Transverse colon (tissue), 4 donors: Measurements from ENCODE around the gene ERGIC1. TPM values are rescaled to one million over a fixed set of nuclear protein-coding genes. Genes with fewer than 3 reads are reported as not detected.

Source experiments
- DNase-seq: peaks from one replicate; pipeline ENCODE4 v3.0.0-alpha.2; 2019
- H3K27ac ChIP-seq, 4 donors: fragments of 200-600 bp; sonication (generic); 2 replicates each; pipeline ENCODE4 v1.5.1; 2016 to 2018; ENCODE audit warnings: inconsistent platforms in 4 of 4
- H3K27me3 ChIP-seq: fragments of 200-600 bp; sonication (generic); 2 replicates; pipeline ENCODE4 v1.5.1; 2017; ENCODE audit warnings: inconsistent platforms
- H3K36me3 ChIP-seq, 4 donors: fragments of 200-600 bp; sonication (generic); 2 replicates each; pipeline ENCODE4 v1.5.1; 2017 to 2019; ENCODE audit warnings: inconsistent platforms in 4 of 4
- H3K4me1 ChIP-seq, 4 donors: fragments of 200-600 bp; sonication (generic); 2 replicates each; pipeline ENCODE4 v1.5.1; 2017 to 2020; ENCODE audit warnings: inconsistent platforms in 4 of 4
- H3K4me3 ChIP-seq, 4 donors: fragments of 200-600 bp; sonication (generic); 1 replicate in 1 of 4; 2 replicates in 3 of 4; pipeline versions ENCODE4 v1.5.1 to v1.6.1; 2017 to 2019; ENCODE audit warnings: inconsistent platforms in 4 of 4
- H3K9me3 ChIP-seq, 2 donors: fragments of 200-600 bp; sonication (generic); 2 replicates each; pipeline ENCODE4 v1.5.1; 2017 to 2019; ENCODE audit warnings: inconsistent platforms in 2 of 2
- CTCF ChIP-seq, 5 experiments: fragments of 200-600 bp in 3 of 5; fragments of 450-650 bp in 2 of 5; sonication (generic) in 3 of 5; IDR thresholded peaks; 1 replicate in 2 of 5; 2 replicates in 3 of 5; pipeline ENCODE4 v1.5.1; 2016 to 2017; ENCODE audit warnings: antibody characterized with exemption in 5 of 5, inconsistent platforms in 3 of 5, mild to moderate bottlenecking in 2 of 5, moderate library complexity in 1 of 5
- EP300 ChIP-seq: sonication (generic); formaldehyde crosslinking; IDR thresholded peaks from one replicate; pipeline ENCODE4 v1.6.1; 2017; ENCODE audit warnings: antibody characterized with exemption, low read depth
- POLR2A ChIP-seq: fragments of 450-650 bp; IDR thresholded peaks from one replicate; pipeline ENCODE4 v1.6.1; 2016; ENCODE audit warnings: antibody characterized with exemption, mild to moderate bottlenecking, moderate library complexity
- POLR2AphosphoS5 ChIP-seq, 3 donors: sonication (generic); formaldehyde crosslinking; IDR thresholded peaks; one replicate each; pipeline ENCODE4 v1.6.1; 2016; ENCODE audit warnings: antibody characterized with exemption in 3 of 3
- WGBS, 2 donors: methylation state at CpG; one replicate each; pipeline ENCODE4 v1.1.5; 2018; ENCODE audit warnings: low coverage in 1 of 2; 5-methylcytosine and 5-hydroxymethylcytosine counted together
- in situ Hi-C, 4 donors: fragments of 200-750 bp; cut with MboI; loops; one replicate each; pipeline versions ENCODE4 v1.15.0 to v1.15.1; 2017; ENCODE audit warnings: low sequenced_read_pairs in 3 of 4, low pct_ligation_motif_present in 1 of 4, low pct_unique_long_range_greater_than_20kb in 1 of 4
- intact Hi-C: fragments of 100-400 bp; cut with DNase I; formaldehyde crosslinking; loops from one replicate; pipeline ENCODE4 v1.15.1; 2023; ENCODE audit warnings: low total_unique reads
- total RNA-seq, 4 donors: library from RNA; depleted of rRNA; stranded (reverse); fragments of >200 nt; gene quantifications; one replicate each; pipeline ENCODE4 v1.1.0, GENCODE V29; 2016

The ERGIC1 gene
- total RNA-seq, 4 donors from 2014 or later = 125 to 252 (median 184) TPM

GRCh38 chr5:172949426-172949825, 115.4 kb downstream of the ERGIC1 start:
- WGBS, 2 donors = 94 to 100% methylated on average over 1 to 3 of the region's 3 CpGs
- intact Hi-C loops (no loop called here), in situ Hi-C loops (loop anchor here in 3 of 4 donors (25.0 kb wide), 2 partner anchors 462 to 487 kb away; partner anchors contain the start of gene SH3PXD2B (in 2 of the 3))
- Histone ChIP-seq H3K36me3 (peaks cover 0 to 13% (median 3%) of the 10 kb centered on the region in 4 donors), H3K27ac (no peak overlapping the region), H3K4me3 (no peak overlapping the region), H3K27me3 (no peaks in the 10 kb centered on the region), H3K4me1 (no peaks in the 10 kb centered on the region), H3K9me3 (no peaks in the 10 kb centered on the region)
- TF ChIP-seq POLR2AphosphoS5 (IDR thresholded peaks at IDR 0.05) (no peak), CTCF (IDR thresholded peaks at IDR 0.05) (no peak), POLR2A (no peak), EP300 (no peak)
- DNase-seq = no peak

- Histone ChIP-seq H3K27ac (no peak overlapping the region), H3K36me3 (peaks cover 0 to 13% (median 3%) of the 10 kb centered on the region in 4 donors), H3K4me3 (no peak overlapping the region), H3K9me3 (no peaks in the 10 kb centered on the region), H3K4me1 (no peaks in the 10 kb centered on the region), H3K27me3 (no peaks in the 10 kb centered on the region)
- 83 to 96% methylated on average over 4 to 12 of the region's 12 CpGs for WGBS, 2 donors
- in situ Hi-C loops = loop anchor here in 2 of 4 donors (10.0 to 25.0 kb wide), 2 partner anchors 337 to 486 kb away; no protein-coding TSS in a partner anchor
- intact Hi-C loops = loop anchor here (5.0 kb wide), 1 partner anchor 473 kb away; no protein-coding TSS in a partner anchor
- TF ChIP-seq POLR2AphosphoS5 (IDR thresholded peaks at IDR 0.05) (no peak), EP300 (no peak), CTCF (IDR thresholded peaks at IDR 0.05) (no peak), POLR2A (no peak)
- no peak for DNase-seq
Measured at GRCh38 chr5:172950176-172950965, 116.3 kb downstream of the ERGIC1 start.

- WGBS, 2 donors = 80 to 91% methylated on average over 2 to 11 of the region's 11 CpGs
- DNase-seq = no peak
- Histone ChIP-seq H3K4me3 (no peak overlapping the region), H3K36me3 (peaks cover 0 to 5% (median 0%) of the 10 kb centered on the region in 4 donors), H3K4me1 (no peaks in the 10 kb centered on the region), H3K9me3 (no peaks in the 10 kb centered on the region), H3K27ac (no peak overlapping the region), H3K27me3 (no peaks in the 10 kb centered on the region)
- in situ Hi-C loops = loop anchor here in 2 of 4 donors (10.0 to 25.0 kb wide), 2 partner anchors 336 to 487 kb away; no protein-coding TSS in a partner anchor
- intact Hi-C loops = loop anchor here (5.0 kb wide), 1 partner anchor 474 kb away; no protein-coding TSS in a partner anchor
- TF ChIP-seq CTCF (IDR thresholded peaks at IDR 0.05) = no peak
- TF ChIP-seq POLR2A = no peak
- no peak for TF ChIP-seq POLR2AphosphoS5 (IDR thresholded peaks at IDR 0.05)
- no peak for TF ChIP-seq EP300
Measured at GRCh38 chr5:172951371-172952033, 117.5 kb downstream of the ERGIC1 start.

- Histone ChIP-seq H3K9me3 (no peaks in the 10 kb centered on the region), H3K4me1 (no peaks in the 10 kb centered on the region), H3K4me3 (no peak overlapping the region), H3K27me3 (no peaks in the 10 kb centered on the region), H3K27ac (no peak overlapping the region), H3K36me3 (peaks cover 0 to 3% (median 0%) of the 10 kb centered on the region in 4 donors)
- intact Hi-C loops (loop anchor here (5.0 kb wide), 1 partner anchor 475 kb away; no protein-coding TSS in a partner anchor), in situ Hi-C loops (loop anchor here in 2 of 4 donors (10.0 to 25.0 kb wide), 2 partner anchors 335 to 487 kb away; no protein-coding TSS in a partner anchor)
- WGBS, 2 donors = 73 to 82% methylated on average over 2 to 4 of the region's 4 CpGs
- no peak for DNase-seq
- TF ChIP-seq POLR2A (no peak), POLR2AphosphoS5 (IDR thresholded peaks at IDR 0.05) (peak in 1 of 3 donors; percentile 20)
Measured at GRCh38 chr5:172952034-172952511, 118.0 kb downstream of the ERGIC1 start.
